Measurements from ENCODE around the gene PPP5C. TPM values are rescaled to one million over a fixed set of nuclear protein-coding genes. Genes with fewer than 3 reads are reported as not detected.

PPP5C gene
- total RNA-seq, 1 experiment from 2014 or later = 58.1 TPM

GRCh38 chr19:46298479-46299003 lies 48.3 kb upstream of the PPP5C start:
- Histone ChIP-seq H3K27ac (ENCODE audit: low read length) (no peak overlapping the region), H3K9me3 (ENCODE audit: control insufficient read depth, insufficient read depth, low read depth, low read length) (no peaks in the 10 kb centered on the region), H3K4me1 (ENCODE audit: control insufficient read depth, insufficient read depth, low read length) (no peaks in the 10 kb centered on the region), H3K36me3 (ENCODE audit: control insufficient read depth, insufficient read depth, low read length) (no peaks in the 10 kb centered on the region), H3K4me3 (ENCODE audit: low read depth in 2 of 2, low read length in 2 of 2) (no peak overlapping the region), H3K27me3 (ENCODE audit: control insufficient read depth, insufficient read depth, low read length) (no peaks in the 10 kb centered on the region; the same call in 1 of the 2 replicates)
- CTCF ChIA-PET = interaction anchor here (0.7 kb wide), 1 partner anchor 88 kb away, joined by 8 read pairs; no protein-coding TSS in a partner anchor
- no peak for TF ChIP-seq POLR2AphosphoS5 (IDR thresholded peaks at IDR 0.05; ENCODE audit: low read depth, low read length)
- no peak for TF ChIP-seq SIN3A (IDR thresholded peaks at IDR 0.05; ENCODE audit: borderline replicate concordance, insufficient read depth, low read depth, low read length)
- TF ChIP-seq TCF7L2 (IDR thresholded peaks at IDR 0.05; ENCODE audit: low read depth, low read length) = no peak
- TF ChIP-seq REST (IDR thresholded peaks at IDR 0.05; ENCODE audit: insufficient read depth in 1 of 2, low read depth in 2 of 2, low read length in 1 of 2) = no peak
- DNase-seq (ENCODE audit: low read depth, low spot score) (no peak), ATAC-seq (0 out of 2 replicates have a peak, but pooled peaks have one; percentile 23)
- in situ Hi-C loops (cut with HindIII; ENCODE audit: low pct_unique_long_range_greater_than_20kb, low sequenced_read_pairs) (no loop called here), intact Hi-C loops (cut with micrococcal nuclease; ENCODE audit: unreplicated experiment) (no loop called here)
- BruUV-seq (replicated peaks) = no TSS peak
- POLR2A ChIA-PET = interaction anchor here (0.6 kb wide), 2 partner anchors 88 to 118 kb away, joined by 4 to 18 read pairs; no protein-coding TSS in a partner anchor

GRCh38 chr19:46299004-46299509 lies 47.8 kb upstream of the PPP5C start:
- intact Hi-C loops (cut with micrococcal nuclease; ENCODE audit: unreplicated experiment) = no loop called here
- no peaks in the 10 kb centered on the region for H3K36me3 ChIP-seq (ENCODE audit: control insufficient read depth, insufficient read depth, low read length)
- ChIA-PET POLR2A (interaction anchor here (0.6 kb wide), 2 partner anchors 117 to 224 kb away, joined by 4 to 6 read pairs; no protein-coding TSS in a partner anchor), CTCF (interaction anchor here (0.7 kb wide), 1 partner anchor 89 kb away, joined by 8 read pairs; no protein-coding TSS in a partner anchor)
- H3K9me3 ChIP-seq (ENCODE audit: control insufficient read depth, insufficient read depth, low read depth, low read length) = no peaks in the 10 kb centered on the region
- DNase-seq (ENCODE audit: low read depth, low spot score) = no peak
- in situ Hi-C loops (cut with HindIII; ENCODE audit: low pct_unique_long_range_greater_than_20kb, low sequenced_read_pairs) = no loop called here
- 0 out of 4 replicates have a peak overlapping the region, but pooled peaks of 1 of the 2 experiments have one; percentile 16 for H3K4me3 ChIP-seq (ENCODE audit: low read depth in 2 of 2, low read length in 2 of 2)
- no TSS peak for BruUV-seq (replicated peaks)
- H3K4me1 ChIP-seq (ENCODE audit: control insufficient read depth, insufficient read depth, low read length) = no peaks in the 10 kb centered on the region
- H3K27me3 ChIP-seq (ENCODE audit: control insufficient read depth, insufficient read depth, low read length) = no peaks in the 10 kb centered on the region; the same call in 1 of the 2 replicates
- ATAC-seq = peak; percentile 39; the same call in 1 of the 2 replicates
- no peak overlapping the region for H3K27ac ChIP-seq (ENCODE audit: low read length)
- TF ChIP-seq POLR2AphosphoS5 (IDR thresholded peaks at IDR 0.05; ENCODE audit: low read depth, low read length) = no peak
- no peak for TF ChIP-seq SIN3A (IDR thresholded peaks at IDR 0.05; ENCODE audit: borderline replicate concordance, insufficient read depth, low read depth, low read length)
- no peak for TF ChIP-seq CTCF (IDR thresholded peaks at IDR 0.05)
- TF ChIP-seq REST (IDR thresholded peaks at IDR 0.05; ENCODE audit: insufficient read depth in 1 of 2, low read depth in 2 of 2, low read length in 1 of 2) = no peak
- TF ChIP-seq TCF7L2 (IDR thresholded peaks at IDR 0.05; ENCODE audit: low read depth, low read length) = no peak

Measured in Panc1 (cell line).